SK-MEL-5 (cell line): ENCODE data around the gene MAGEB6B. TPM values are rescaled to one million over a fixed set of nuclear protein-coding genes. Genes with fewer than 3 reads are reported as not detected.
"Not testable (repeated sequence)": the region's sequence is repeated elsewhere in the genome, so short reads cannot be mapped to it uniquely, and the experiment has no call there.

ENCODE experiments used
- DNase-seq: peaks from one replicate; pipeline ENCODE4 v3.0.0-alpha.2; 2016; ENCODE audit warnings: low read depth, low spot score
- in situ Hi-C: cut with HindIII; loops from 2 replicates; pipeline ENCODE4 v1.10.0; 2016; ENCODE audit warnings: low sequenced_read_pairs, high pct_unique_total_duplicates, low pct_unique_long_range_greater_than_20kb
- polyA plus RNA-seq, 2 experiments: library from polyadenylated mRNA; depleted of rRNA; stranded (reverse); fragments of >200 nt; gene quantifications; 2 replicates each; pipeline ENCODE4 v1.2.3, GENCODE V29; 2015
- total RNA-seq: library from RNA; depleted of rRNA; stranded (reverse); fragments of >200 nt; shearing (Covaris generic); gene quantifications from 2 replicates; pipeline ENCODE4 v1.2.3, GENCODE V29; 2014; rRNA removed

MAGEB6B gene
- total RNA-seq: not detected in 2 replicates
- polyA plus RNA-seq (2015; cell fraction: cytosol; rRNA removed): not detected in 2 replicates
- not detected in 2 replicates for polyA plus RNA-seq (2015; cell fraction: nucleus; rRNA removed)

GRCh38 chrX:26160301-26160700 lies at the start of gene MAGEB6B:
Gene MAGEB6B, plus strand, starts transcription at chrX:26160601. Its CDS starts 0 bp downstream, at chrX:26160601.
- DNase-seq: no peak
- in situ Hi-C loops: no loop called here

- in situ Hi-C loops: no loop called here
- no peak for DNase-seq
Measured at GRCh38 chrX:26138274-26138673, 22.1 kb upstream of the MAGEB6B start, which contains the start of gene MAGEB18. Gene MAGEB18, plus strand, starts transcription at chrX:26138343. Its CDS starts 643 bp downstream, at chrX:26138986.

GRCh38 chrX:26146024-26146423 lies 14.4 kb upstream of the MAGEB6B start:
- DNase-seq: no peak
- in situ Hi-C loops: no loop called here

GRCh38 chrX:26192204-26192603 lies 31.8 kb downstream of the MAGEB6B start, which contains the start of gene MAGEB6:
Gene MAGEB6, plus strand, starts transcription at chrX:26192440. Its CDS starts 1,407 bp downstream, at chrX:26193847.
- DNase-seq: no peak
- in situ Hi-C loops: no loop called here

- in situ Hi-C loops: no loop called here
- no peak for DNase-seq
Measured at GRCh38 chrX:26203561-26203960, 43.2 kb downstream of the MAGEB6B start.

- DNase-seq, in situ Hi-C loops: not testable (repeated sequence)
Measured at GRCh38 chrX:26204717-26205116, 44.3 kb downstream of the MAGEB6B start.

GRCh38 chrX:26208012-26208411 lies 47.6 kb downstream of the MAGEB6B start:
- in situ Hi-C loops: no loop called here
- DNase-seq: no peak

Other genes with a start within 250 kb of the MAGEB6B start
- 0.08 TPM in 1 of 2 replicates, not detected in the other for gene MAGEB18, start 22.3 kb upstream of the MAGEB6B start, total RNA-seq
- gene MAGEB6, start 31.8 kb downstream of the MAGEB6B start, total RNA-seq: 0.71 and 0.85 TPM in 2 replicates
- gene MAGEB5, start 55.6 kb downstream of the MAGEB6B start, total RNA-seq: not detected in 2 replicates